ENCODE results near the gene IRF9.

The IRF9 gene

DNA sequence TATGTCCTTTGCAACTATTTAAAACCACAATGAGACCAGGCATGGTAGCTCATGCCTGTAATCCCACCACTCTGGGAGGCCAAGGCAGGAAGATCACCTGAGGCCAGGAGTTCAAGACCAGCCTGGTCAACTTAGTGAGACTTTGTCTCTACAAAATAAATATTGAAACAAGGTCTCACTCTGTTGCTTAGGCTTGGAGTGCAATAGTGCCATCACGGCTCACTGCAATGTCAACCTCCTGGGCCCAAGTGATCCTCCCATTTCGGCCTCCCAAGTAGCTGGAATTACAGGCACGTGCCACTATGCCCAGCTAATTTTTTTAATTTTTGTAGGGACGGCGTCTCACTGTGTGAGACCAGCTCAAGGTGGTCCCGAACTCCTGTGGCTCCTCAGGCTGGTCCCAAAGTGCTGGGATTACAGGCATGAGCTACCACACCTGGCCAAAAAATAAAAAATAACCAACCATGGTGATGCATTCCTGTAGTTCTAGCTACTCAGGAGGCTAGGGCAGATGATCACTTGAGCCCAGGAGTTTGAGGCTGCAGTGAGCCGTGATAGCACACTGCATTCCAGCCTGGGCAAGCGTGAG is 31.6 kb upstream of the IRF9 start:
- H3K56ac ChIP-seq (ENCODE audit: low read length), result no peak overlapping the region
- no peaks in the 10 kb centered on the region for H3K4me1 ChIP-seq (ENCODE audit: control insufficient read depth, low read depth, low read length)
- no peak overlapping the region for H3K4ac ChIP-seq (ENCODE audit: low read depth, low read length)
- DNase-seq, result no peak
- H3K18ac ChIP-seq (ENCODE audit: low read length), result no peak overlapping the region
- H4K5ac ChIP-seq (ENCODE audit: low read length), result no peak overlapping the region
- no peak overlapping the region for H3K23ac ChIP-seq (ENCODE audit: low read length)
- no peaks in the 10 kb centered on the region for H3K79me2 ChIP-seq (ENCODE audit: control insufficient read depth, insufficient read depth, low read length)
- H3K4me3 ChIP-seq (ENCODE audit: low read length), result no peak overlapping the region
- H3K4me2 ChIP-seq (ENCODE audit: low read length), result no peak overlapping the region
- H3K27me3 ChIP-seq (ENCODE audit: insufficient read depth, low read length, poor library complexity), result no peaks in the 10 kb centered on the region
- H3K27ac ChIP-seq (ENCODE audit: low read depth, low read length), result no peak overlapping the region
- no peak overlapping the region for H2AK5ac ChIP-seq (ENCODE audit: low read length)
- no peaks in the 10 kb centered on the region for H3K79me1 ChIP-seq (ENCODE audit: low read length)
- WGBS (ENCODE audit: extremely low coverage, insufficient coverage, low lambda C conversion rate), result no CpG with 5 or more reads among the region's 8 CpGs
- no peak overlapping the region for H3K9ac ChIP-seq (ENCODE audit: low read length)
- no peak overlapping the region for H4K8ac ChIP-seq (ENCODE audit: low read depth, low read length)
- no peak overlapping the region for H2BK120ac ChIP-seq (ENCODE audit: low read depth, low read length)
- H3K36me3 ChIP-seq (ENCODE audit: control insufficient read depth, insufficient read depth, low read length), result no peaks in the 10 kb centered on the region
- no peak overlapping the region for H2BK15ac ChIP-seq (replicated peaks; ENCODE audit: low read depth)
- no peak overlapping the region for H2BK5ac ChIP-seq (ENCODE audit: low read length)

DNA sequence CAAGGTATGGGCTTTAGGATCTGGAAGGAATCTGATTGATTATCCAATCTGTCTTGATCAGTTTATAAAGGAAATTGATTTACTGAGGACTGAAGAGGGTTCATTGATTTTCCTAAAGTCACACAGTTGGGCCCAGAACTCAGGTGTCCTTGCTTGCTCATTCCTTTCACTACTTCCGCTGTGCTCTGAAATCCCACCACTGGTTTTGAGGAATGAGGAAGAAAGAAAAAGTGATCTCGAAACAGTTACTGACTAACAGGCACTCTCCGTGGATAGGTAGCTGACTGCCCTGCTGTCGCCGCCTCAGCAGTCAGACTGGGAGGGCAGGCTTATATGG is 30.7 kb upstream of the IRF9 start, which contains the start of gene FITM1:
FITM1 (plus strand) TSS at position 280 of the 337 bp plus-strand sequence. CDS start 905 bp downstream, outside the sequence.
- Histone ChIP-seq H3K79me2 (ENCODE audit: control insufficient read depth, insufficient read depth, low read length) (no peaks in the 10 kb centered on the region), H3K4me3 (ENCODE audit: low read length) (no peak within 1 kb of the TSS), H3K9ac (ENCODE audit: low read length) (no peak within 1 kb of the TSS), H2BK120ac (ENCODE audit: low read depth, low read length) (no peak within 1 kb of the TSS), H3K4me1 (ENCODE audit: control insufficient read depth, low read depth, low read length) (no peaks in the 10 kb centered on the region), H3K27ac (ENCODE audit: low read depth, low read length) (no peak within 1 kb of the TSS), H4K5ac (ENCODE audit: low read length) (no peak within 1 kb of the TSS), H2BK5ac (ENCODE audit: low read length) (no peak within 1 kb of the TSS), H3K27me3 (ENCODE audit: insufficient read depth, low read length, poor library complexity) (no peaks in the 10 kb centered on the region), H3K36me3 (ENCODE audit: control insufficient read depth, insufficient read depth, low read length) (no peaks in the 10 kb centered on the region), H3K4ac (ENCODE audit: low read depth, low read length) (no peak within 1 kb of the TSS), H3K56ac (ENCODE audit: low read length) (no peak within 1 kb of the TSS), H3K4me2 (ENCODE audit: low read length) (no peak within 1 kb of the TSS), H2AK5ac (ENCODE audit: low read length) (no peak within 1 kb of the TSS), H3K79me1 (ENCODE audit: low read length) (no peaks in the 10 kb centered on the region), H4K8ac (ENCODE audit: low read depth, low read length) (no peak within 1 kb of the TSS), H3K23ac (ENCODE audit: low read length) (no peak within 1 kb of the TSS), H3K18ac (ENCODE audit: low read length) (no peak within 1 kb of the TSS), H2BK15ac (replicated peaks; ENCODE audit: low read depth) (no peak within 1 kb of the TSS)
- no CpG with 5 or more reads among the region's 5 CpGs for WGBS (ENCODE audit: extremely low coverage, insufficient coverage, low lambda C conversion rate)
- DNase-seq, result no peak

DNA sequence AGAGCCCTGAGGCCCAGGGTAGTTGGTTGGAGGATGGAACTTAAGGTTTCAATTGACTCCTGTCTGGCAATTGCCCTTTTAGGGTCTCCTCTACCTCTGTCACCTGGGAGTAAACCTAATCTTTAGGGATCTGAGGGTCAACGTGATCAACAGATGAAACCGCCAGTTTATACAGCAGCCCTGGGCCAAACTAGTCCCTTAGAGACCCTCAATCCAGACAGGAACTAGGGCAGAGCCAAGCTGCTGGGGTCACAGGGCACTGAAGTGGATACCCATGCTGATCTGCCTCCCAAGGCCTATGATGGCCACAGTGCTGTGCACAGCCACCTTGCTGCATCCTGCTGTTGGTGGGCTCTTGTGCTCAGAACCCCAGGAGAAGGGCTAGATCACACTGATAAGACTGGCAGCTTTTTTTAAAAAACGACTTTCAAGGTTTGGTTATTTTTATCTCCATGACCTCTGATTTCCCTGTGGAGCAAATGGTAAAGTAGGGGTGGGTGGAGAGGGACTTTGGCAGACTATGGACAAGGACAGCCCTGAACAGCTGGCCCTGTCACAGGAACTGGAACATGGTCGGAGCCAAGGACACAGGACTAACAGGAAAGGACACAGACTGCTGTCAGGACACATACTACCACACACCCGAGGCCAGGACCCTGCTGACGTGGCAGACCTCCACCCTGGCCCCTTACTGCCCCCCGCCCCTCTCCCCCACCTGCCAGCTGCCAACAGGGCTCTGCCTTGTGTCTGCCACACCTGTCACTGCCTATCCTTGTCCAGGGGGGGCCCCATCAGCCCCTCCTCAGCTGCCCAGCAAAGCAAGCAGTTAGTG is 30.1 kb upstream of the IRF9 start:
- Histone ChIP-seq H3K4me3 (ENCODE audit: low read length) (no peak overlapping the region), H3K27ac (ENCODE audit: low read depth, low read length) (no peak overlapping the region), H3K4ac (ENCODE audit: low read depth, low read length) (no peak overlapping the region), H4K5ac (ENCODE audit: low read length) (no peak overlapping the region), H2AK5ac (ENCODE audit: low read length) (no peak overlapping the region), H3K79me1 (ENCODE audit: low read length) (no peaks in the 10 kb centered on the region), H3K9ac (ENCODE audit: low read length) (no peak overlapping the region), H2BK15ac (replicated peaks; ENCODE audit: low read depth) (no peak overlapping the region), H3K56ac (ENCODE audit: low read length) (no peak overlapping the region), H3K4me2 (ENCODE audit: low read length) (no peak overlapping the region), H3K4me1 (ENCODE audit: control insufficient read depth, low read depth, low read length) (no peaks in the 10 kb centered on the region), H2BK120ac (ENCODE audit: low read depth, low read length) (no peak overlapping the region), H3K27me3 (ENCODE audit: insufficient read depth, low read length, poor library complexity) (no peaks in the 10 kb centered on the region), H3K23ac (ENCODE audit: low read length) (no peak overlapping the region), H3K79me2 (ENCODE audit: control insufficient read depth, insufficient read depth, low read length) (no peaks in the 10 kb centered on the region), H4K8ac (ENCODE audit: low read depth, low read length) (no peak overlapping the region), H3K36me3 (ENCODE audit: control insufficient read depth, insufficient read depth, low read length) (no peaks in the 10 kb centered on the region), H3K18ac (ENCODE audit: low read length) (no peak overlapping the region), H2BK5ac (ENCODE audit: low read length) (no peak overlapping the region)
- no peak for DNase-seq
- no CpG with 5 or more reads among the region's 7 CpGs for WGBS (ENCODE audit: extremely low coverage, insufficient coverage, low lambda C conversion rate)

DNA sequence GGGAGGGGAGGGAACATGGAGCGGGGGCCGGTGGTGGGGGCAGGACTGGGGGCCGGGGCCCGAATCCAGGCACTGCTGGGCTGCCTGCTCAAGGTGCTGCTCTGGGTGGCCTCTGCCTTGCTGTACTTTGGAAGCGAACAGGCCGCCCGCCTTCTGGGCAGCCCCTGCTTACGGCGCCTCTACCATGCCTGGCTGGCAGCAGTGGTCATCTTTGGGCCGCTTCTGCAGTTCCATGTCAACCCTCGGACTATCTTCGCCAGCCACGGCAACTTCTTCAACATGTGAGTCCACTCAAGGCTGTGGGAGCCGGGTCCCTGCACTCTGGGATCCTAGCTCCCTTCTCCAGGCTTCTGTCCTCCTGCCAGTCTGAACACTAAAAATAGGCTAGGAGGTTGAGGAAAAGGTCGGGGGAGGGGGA is 29.5 kb upstream of the IRF9 start:
- H3K4ac ChIP-seq (ENCODE audit: low read depth, low read length), result no peak overlapping the region
- no peak overlapping the region for H2AK5ac ChIP-seq (ENCODE audit: low read length)
- H3K36me3 ChIP-seq (ENCODE audit: control insufficient read depth, insufficient read depth, low read length), result no peaks in the 10 kb centered on the region
- no peak overlapping the region for H2BK120ac ChIP-seq (ENCODE audit: low read depth, low read length)
- H4K5ac ChIP-seq (ENCODE audit: low read length), result no peak overlapping the region
- no peak overlapping the region for H4K8ac ChIP-seq (ENCODE audit: low read depth, low read length)
- WGBS (ENCODE audit: extremely low coverage, insufficient coverage, low lambda C conversion rate), result no CpG with 5 or more reads among the region's 15 CpGs
- no peak overlapping the region for H3K23ac ChIP-seq (ENCODE audit: low read length)
- no peak overlapping the region for H3K9ac ChIP-seq (ENCODE audit: low read length)
- H2BK5ac ChIP-seq (ENCODE audit: low read length), result no peak overlapping the region
- no peaks in the 10 kb centered on the region for H3K79me1 ChIP-seq (ENCODE audit: low read length)
- no peak overlapping the region for H3K4me2 ChIP-seq (ENCODE audit: low read length)
- H3K56ac ChIP-seq (ENCODE audit: low read length), result no peak overlapping the region
- no peak overlapping the region for H3K27ac ChIP-seq (ENCODE audit: low read depth, low read length)
- no peaks in the 10 kb centered on the region for H3K79me2 ChIP-seq (ENCODE audit: control insufficient read depth, insufficient read depth, low read length)
- H3K4me1 ChIP-seq (ENCODE audit: control insufficient read depth, low read depth, low read length), result peaks cover under 1% of the 10 kb centered on the region
- H3K27me3 ChIP-seq (ENCODE audit: insufficient read depth, low read length, poor library complexity), result no peaks in the 10 kb centered on the region
- DNase-seq, result no peak
- H3K18ac ChIP-seq (ENCODE audit: low read length), result no peak overlapping the region
- no peak overlapping the region for H2BK15ac ChIP-seq (replicated peaks; ENCODE audit: low read depth)
- no peak overlapping the region for H3K4me3 ChIP-seq (ENCODE audit: low read length)

DNA sequence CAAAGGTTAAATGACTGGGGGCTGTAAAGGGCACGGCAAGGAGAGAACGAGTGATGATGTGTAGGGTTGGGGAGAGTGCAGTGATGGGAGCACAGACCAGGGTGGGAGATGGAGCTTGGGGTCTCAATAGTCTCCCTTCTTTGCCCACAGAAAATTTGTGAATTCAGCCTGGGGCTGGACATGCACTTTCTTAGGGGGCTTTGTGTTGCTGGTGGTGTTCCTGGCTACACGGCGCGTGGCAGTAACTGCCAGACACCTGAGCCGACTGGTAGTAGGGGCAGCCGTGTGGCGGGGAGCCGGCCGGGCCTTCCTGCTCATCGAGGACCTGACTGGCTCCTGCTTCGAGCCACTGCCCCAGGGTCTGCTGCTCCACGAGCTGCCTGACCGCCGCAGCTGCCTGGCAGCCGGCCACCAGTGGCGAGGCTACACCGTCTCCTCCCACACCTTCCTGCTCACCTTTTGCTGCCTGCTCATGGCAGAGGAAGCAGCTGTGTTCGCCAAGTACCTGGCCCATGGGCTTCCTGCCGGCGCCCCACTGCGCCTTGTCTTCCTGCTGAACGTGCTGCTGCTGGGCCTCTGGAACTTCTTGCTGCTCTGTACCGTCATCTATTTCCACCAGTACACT is 28.9 kb upstream of the IRF9 start:
- no peaks in the 10 kb centered on the region for H3K79me2 ChIP-seq (ENCODE audit: control insufficient read depth, insufficient read depth, low read length)
- DNase-seq, result no peak
- H3K56ac ChIP-seq (ENCODE audit: low read length), result no peak overlapping the region
- H3K4me3 ChIP-seq (ENCODE audit: low read length), result no peak overlapping the region
- no peak overlapping the region for H3K9ac ChIP-seq (ENCODE audit: low read length)
- no peaks in the 10 kb centered on the region for H3K27me3 ChIP-seq (ENCODE audit: insufficient read depth, low read length, poor library complexity)
- no CpG with 5 or more reads among the region's 24 CpGs for WGBS (ENCODE audit: extremely low coverage, insufficient coverage, low lambda C conversion rate)
- peaks cover 1% of the 10 kb centered on the region for H3K4me1 ChIP-seq (ENCODE audit: control insufficient read depth, low read depth, low read length)
- no peak overlapping the region for H3K18ac ChIP-seq (ENCODE audit: low read length)
- H3K23ac ChIP-seq (ENCODE audit: low read length), result no peak overlapping the region
- no peaks in the 10 kb centered on the region for H3K79me1 ChIP-seq (ENCODE audit: low read length)
- H2BK15ac ChIP-seq (replicated peaks; ENCODE audit: low read depth), result no peak overlapping the region
- no peak overlapping the region for H3K4me2 ChIP-seq (ENCODE audit: low read length)
- H2BK120ac ChIP-seq (ENCODE audit: low read depth, low read length), result no peak overlapping the region
- no peak overlapping the region for H3K4ac ChIP-seq (ENCODE audit: low read depth, low read length)
- H4K8ac ChIP-seq (ENCODE audit: low read depth, low read length), result no peak overlapping the region
- H3K27ac ChIP-seq (ENCODE audit: low read depth, low read length), result no peak overlapping the region
- no peaks in the 10 kb centered on the region for H3K36me3 ChIP-seq (ENCODE audit: control insufficient read depth, insufficient read depth, low read length)
- no peak overlapping the region for H2AK5ac ChIP-seq (ENCODE audit: low read length)
- no peak overlapping the region for H2BK5ac ChIP-seq (ENCODE audit: low read length)
- no peak overlapping the region for H4K5ac ChIP-seq (ENCODE audit: low read length)
